Left ventricle myocardium superior (tissue), 1 donor: ENCODE results near the gene ITIH4. TPM values are rescaled to one million over a fixed set of nuclear protein-coding genes. Genes with fewer than 3 reads are reported as not detected.

Experiments
- ATAC-seq: fragments of 200-7000 bp; cut with Tn5 transposase; one replicate; pipeline ENCODE4 v1.9.1; 2020; ENCODE audit warnings: mild to moderate bottlenecking, moderate library complexity
- DNase-seq: peaks from one replicate; pipeline ENCODE4 v3.0.0-alpha.2; 2020
- intact Hi-C: fragments of 100-400 bp; cut with micrococcal nuclease; formaldehyde crosslinking; loops from one replicate; pipeline ENCODE4 v1.11.0; 2022
- microRNA-seq: library from miRNA; unstranded; fragments of <30 nt; microRNA quantifications from one replicate; pipeline ENCODE4 v1.2.0, GENCODE V29; 2020; ENCODE audit warnings: borderline number of aligned reads
- total RNA-seq: library from RNA; stranded (reverse); fragmentation: NEBNext Ultra II Directional; extraction: Animal tissue kit (Norgen Biotek cat#: 25700); gene quantifications from one replicate; pipeline ENCODE4 v1.2.1, GENCODE V29; 2021
- donor health status: DM: no; HTN: yes; CAD: no; lungs with severe emphysema.

The ITIH4 gene
- total RNA-seq, 1 donor from 2014 or later, result 4.1 TPM

- intact Hi-C loops, result no loop called here
- no peak for ATAC-seq
- DNase-seq, result no peak
These were observed 54.6 kb downstream of the ITIH4 start for GRCh38 chr3:52775877-52776276.

- ATAC-seq, result no peak
- intact Hi-C loops, result no loop called here
- no peak for DNase-seq
These were observed 55.3 kb downstream of the ITIH4 start for GRCh38 chr3:52774901-52775864.

- intact Hi-C loops, result no loop called here
- DNase-seq, result no peak
- ATAC-seq, result no peak
These were observed 56.3 kb downstream of the ITIH4 start for GRCh38 chr3:52774066-52774713.

GRCh38 chr3:52773361-52774065 is 57.0 kb downstream of the ITIH4 start:
- intact Hi-C loops, result no loop called here
- DNase-seq (no peak), ATAC-seq (no peak)

GRCh38 chr3:52771702-52772101 is 58.8 kb downstream of the ITIH4 start:
- DNase-seq, result no peak
- intact Hi-C loops, result no loop called here
- ATAC-seq, result no peak

- intact Hi-C loops, result no loop called here
- peak; percentile 12 for ATAC-seq
- no peak for DNase-seq
These were observed 59.2 kb downstream of the ITIH4 start for GRCh38 chr3:52771334-52771681.

GRCh38 chr3:52770496-52771333 is 59.8 kb downstream of the ITIH4 start, which contains the start of gene NEK4:
Gene NEK4 (minus strand): TSS chr3:52770940. CDS start chr3:52770746, 194 bp downstream.
- ATAC-seq (peak; percentile 100), DNase-seq (peak; percentile 97)
- intact Hi-C loops, result no loop called here

- no peak for DNase-seq
- intact Hi-C loops, result no loop called here
- ATAC-seq, result no peak
These were observed 60.6 kb downstream of the ITIH4 start for GRCh38 chr3:52769786-52770455.

- DNase-seq, result no peak
- ATAC-seq, result peak; percentile 82
- intact Hi-C loops, result no loop called here
These were observed 67.0 kb downstream of the ITIH4 start for GRCh38 chr3:52763466-52763865.

Small RNA genes lying within 50 kb of the gene (microRNA-seq; reads per million reads assigned to microRNA genes)
- not detected for gene MIR8064

Other genes starting within 250 kb of the ITIH4 start
- 55.0 TPM for gene PBRM1, start 144.8 kb downstream of the ITIH4 start, total RNA-seq
- 27.8 TPM for gene GNL3, start 144.6 kb downstream of the ITIH4 start, total RNA-seq
- gene GLT8D1, start 124.9 kb downstream of the ITIH4 start, total RNA-seq, result 27.4 TPM
- 84.1 TPM for gene SPCS1, start 124.6 kb downstream of the ITIH4 start, total RNA-seq
- 21.3 TPM for gene NEK4, start 59.7 kb downstream of the ITIH4 start, total RNA-seq
- not detected for gene ITIH1, start 53.1 kb downstream of the ITIH4 start, total RNA-seq
- gene ITIH3, start 35.9 kb downstream of the ITIH4 start, total RNA-seq, result not detected
- 10.9 TPM for gene MUSTN1, start 4.3 kb upstream of the ITIH4 start, total RNA-seq
- 9.0 TPM for gene STIMATE, start 66.9 kb upstream of the ITIH4 start, total RNA-seq
- gene SFMBT1, start 215.4 kb upstream of the ITIH4 start, total RNA-seq, result 20.0 TPM